PC-9 (cell line): Measurements from ENCODE around the gene BFSP1. TPM values are rescaled to one million over a fixed set of nuclear protein-coding genes. Genes with fewer than 3 reads are reported as not detected.

Experiments used
- BruUV-seq: library from RNA; stranded (reverse); fragments of 400-500 nt; replicated peaks from 2 replicates; lab custom pipeline; 2021; lab: Mats Ljungman, UMichigan
- CTCF ChIA-PET: fragments of 300-600 bp; sonication (Branson Sonifier 250); formaldehyde crosslinking; loops from one replicate; lab custom pipeline; 2022; ENCODE audit warnings: antibody characterized with exemption; lab: Charles Lee
- POLR2A ChIA-PET: fragments of 300-600 bp; sonication (Branson Sonifier 250); formaldehyde crosslinking; loops from one replicate; lab custom pipeline; 2022; ENCODE audit warnings: antibody characterized with exemption; ENCODE audit not compliant: unreplicated experiment; lab: Charles Lee
- DNase-seq, 2 experiments: peaks; one replicate each; pipeline versions ENCODE4 v3.0.0 to v3.0.0-alpha.2; 2015 to 2022; ENCODE audit warnings: mixed read lengths in 1 of 2
- H2AFZ ChIP-seq: fragments of 200-600 bp; sonication (generic); 2 replicates; pipeline ENCODE4 v1.8.1; 2017; ENCODE audit warnings: antibody characterized with exemption
- H3F3A ChIP-seq: fragments of 200-600 bp; sonication (generic); 2 replicates; pipeline ENCODE4 v1.8.1; 2017; ENCODE audit warnings: antibody characterized with exemption, mild to moderate bottlenecking, low read depth; ENCODE audit not compliant: insufficient read depth
- H3K27ac ChIP-seq: fragments of 200-600 bp; sonication (generic); 2 replicates; pipeline ENCODE4 v1.6.1; 2016; ENCODE audit warnings: mixed run types
- H3K27me3 ChIP-seq: fragments of 200-600 bp; sonication (generic); 2 replicates; pipeline ENCODE4 v1.6.1; 2016; ENCODE audit warnings: low read depth, mixed run types; ENCODE audit not compliant: insufficient read depth
- H3K36me3 ChIP-seq: fragments of 200-600 bp; sonication (generic); 2 replicates; pipeline ENCODE4 v1.6.1; 2016; ENCODE audit warnings: low read depth, mixed run types
- H3K4me1 ChIP-seq: fragments of 200-600 bp; sonication (generic); replicated peaks from 2 replicates; pipeline ENCODE4 v1.6.1; 2016; ENCODE audit warnings: mixed run types; ENCODE audit not compliant: insufficient read depth
- H3K4me2 ChIP-seq: fragments of 200-600 bp; sonication (generic); 2 replicates; pipeline ENCODE4 v1.6.1; 2017; ENCODE audit warnings: mixed run types
- H3K4me3 ChIP-seq: fragments of 200-600 bp; sonication (generic); 2 replicates; pipeline ENCODE4 v1.6.1; 2016; ENCODE audit warnings: mixed run types
- H3K79me2 ChIP-seq: fragments of 200-600 bp; sonication (generic); 2 replicates; pipeline ENCODE4 v1.6.1; 2017; ENCODE audit warnings: low read depth, mixed run types
- H3K9me2 ChIP-seq: fragments of 200-600 bp; sonication (generic); 2 replicates; pipeline ENCODE4 v1.8.1; 2017; ENCODE audit warnings: mild to moderate bottlenecking; ENCODE audit not compliant: insufficient read depth
- H3K9me3 ChIP-seq: fragments of 200-600 bp; sonication (generic); 2 replicates; pipeline ENCODE4 v1.8.1; 2016; ENCODE audit warnings: low read depth; ENCODE audit not compliant: insufficient read depth
- H4K20me1 ChIP-seq: fragments of 200-600 bp; sonication (generic); 2 replicates; pipeline ENCODE4 v1.8.1; 2017; ENCODE audit not compliant: insufficient read depth
- EZH2 ChIP-seq: fragments of 200-600 bp; sonication (generic); IDR thresholded peaks from 2 replicates; pipeline ENCODE4 v1.8.0; 2017; ENCODE audit warnings: antibody characterized with exemption, low read depth
- intact Hi-C: fragments of 100-400 bp; cut with micrococcal nuclease; formaldehyde crosslinking; loops from one replicate; pipeline ENCODE4 v1.10.0; 2022; ENCODE audit not compliant: unreplicated experiment
- total RNA-seq: library from RNA; stranded (reverse); gene quantifications from 2 replicates; pipeline ENCODE4 v1.2.3, GENCODE V29; 2021
- TF ChIP-seq, protein P1 (sequence below): fragments of 200-600 bp; sonication (generic); conservative IDR thresholded peaks from 2 replicates; pipeline ENCODE4 v1.6.1; 2017; ENCODE audit warnings: mixed run types, antibody characterized with exemption, mild to moderate bottlenecking, moderate library complexity

BFSP1 gene
- total RNA-seq, 1 experiment from 2014 or later = 13.8 TPM

GRCh38 chr20:17558941-17559304 is 27.7 kb upstream of the BFSP1 start:
- ChIA-PET POLR2A (interaction anchor here (4.5 kb wide), 1 partner anchor 11 kb away, joined by 78 read pairs; the partner anchor contains the start of gene DSTN), CTCF (interaction anchor here (0.6 kb wide), 1 partner anchor 94 kb away, joined by 3 read pairs; no protein-coding TSS in a partner anchor)
- Histone ChIP-seq H3K4me3 (peak overlapping the region; percentile 51; the same call in 1 of the 2 replicates), H2AFZ (no peak overlapping the region), H3K36me3 (no peaks in the 10 kb centered on the region), H3K4me2 (peak overlapping the region; percentile 84), H3K27me3 (no peaks in the 10 kb centered on the region), H3K9me2 (no peaks in the 10 kb centered on the region), H3K27ac (peak overlapping the region; percentile 92), H4K20me1 (no peaks in the 10 kb centered on the region), H3K9me3 (no peaks in the 10 kb centered on the region), H3K4me1 (peaks cover 88% of the 10 kb centered on the region), H3K79me2 (peaks cover 15% of the 10 kb centered on the region; the same call in 1 of the 2 replicates), H3F3A (peaks cover 59% of the 10 kb centered on the region)
- no TSS peak for BruUV-seq
- TF ChIP-seq, protein P1, sequence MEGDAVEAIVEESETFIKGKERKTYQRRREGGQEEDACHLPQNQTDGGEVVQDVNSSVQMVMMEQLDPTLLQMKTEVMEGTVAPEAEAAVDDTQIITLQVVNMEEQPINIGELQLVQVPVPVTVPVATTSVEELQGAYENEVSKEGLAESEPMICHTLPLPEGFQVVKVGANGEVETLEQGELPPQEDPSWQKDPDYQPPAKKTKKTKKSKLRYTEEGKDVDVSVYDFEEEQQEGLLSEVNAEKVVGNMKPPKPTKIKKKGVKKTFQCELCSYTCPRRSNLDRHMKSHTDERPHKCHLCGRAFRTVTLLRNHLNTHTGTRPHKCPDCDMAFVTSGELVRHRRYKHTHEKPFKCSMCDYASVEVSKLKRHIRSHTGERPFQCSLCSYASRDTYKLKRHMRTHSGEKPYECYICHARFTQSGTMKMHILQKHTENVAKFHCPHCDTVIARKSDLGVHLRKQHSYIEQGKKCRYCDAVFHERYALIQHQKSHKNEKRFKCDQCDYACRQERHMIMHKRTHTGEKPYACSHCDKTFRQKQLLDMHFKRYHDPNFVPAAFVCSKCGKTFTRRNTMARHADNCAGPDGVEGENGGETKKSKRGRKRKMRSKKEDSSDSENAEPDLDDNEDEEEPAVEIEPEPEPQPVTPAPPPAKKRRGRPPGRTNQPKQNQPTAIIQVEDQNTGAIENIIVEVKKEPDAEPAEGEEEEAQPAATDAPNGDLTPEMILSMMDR = no peak
- TF ChIP-seq EZH2 = no peak
- intact Hi-C loops = loop anchor here (5.0 to 10.0 kb wide), 3 partner anchors 33 to 286 kb away; partner anchors contain the start of gene RRBP1
- no peak for DNase-seq

DNA sequence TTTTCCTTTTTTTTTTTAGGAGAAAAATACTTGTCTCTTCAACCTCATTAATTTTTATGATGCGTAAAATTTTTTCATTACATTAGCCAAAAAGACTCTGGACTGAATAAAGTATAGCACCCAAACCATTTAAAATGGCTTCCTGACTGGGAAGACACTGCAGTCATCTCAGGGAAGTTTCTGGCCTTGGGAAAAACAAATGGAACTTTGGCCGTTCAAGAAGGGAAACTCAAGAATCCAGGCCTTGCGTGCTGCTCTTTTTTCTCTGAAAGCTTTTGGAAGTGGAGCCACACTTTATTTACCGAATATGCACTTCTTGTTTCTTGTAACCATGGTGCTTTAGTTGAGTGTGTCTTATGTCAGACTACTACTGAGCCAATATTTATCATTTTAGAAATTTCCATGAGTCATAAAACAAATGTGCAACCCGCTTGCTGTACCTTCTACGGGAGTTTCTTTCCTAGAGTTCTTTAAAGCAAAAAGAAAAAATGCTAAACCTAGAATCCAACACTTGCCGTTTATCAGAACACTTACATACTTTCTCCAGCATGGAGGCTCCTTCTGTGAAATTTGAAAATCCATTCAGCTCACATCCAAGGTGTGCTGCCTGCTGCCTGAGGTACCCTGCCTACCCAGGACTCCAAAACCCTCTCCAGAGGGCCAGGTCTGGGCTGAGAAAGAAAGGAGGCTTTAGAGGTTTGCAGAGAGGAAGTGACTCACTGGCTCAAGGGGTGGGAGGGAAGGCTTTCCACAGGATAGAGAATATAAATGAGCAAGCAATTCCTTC is 27.2 kb upstream of the BFSP1 start:
- peak overlapping the region; percentile 51 for H3K4me3 ChIP-seq
- H3F3A ChIP-seq = peaks cover 59% of the 10 kb centered on the region
- no peaks in the 10 kb centered on the region for H3K9me2 ChIP-seq
- H3K36me3 ChIP-seq = no peaks in the 10 kb centered on the region
- peaks cover 82% of the 10 kb centered on the region for H3K4me1 ChIP-seq
- H2AFZ ChIP-seq = no peak overlapping the region
- no peak for TF ChIP-seq EZH2
- TF ChIP-seq, protein P1 = no peak
- peak overlapping the region; percentile 92 for H3K27ac ChIP-seq
- intact Hi-C loops = loop anchor here (5.0 to 10.0 kb wide), 3 partner anchors 34 to 286 kb away; partner anchors contain the start of gene RRBP1
- BruUV-seq = TSS peak; percentile 78
- ChIA-PET CTCF (no interaction called here), POLR2A (interaction anchor here (0.6 to 4.5 kb wide), 3 partner anchors 12 to 950 kb away, joined by 4 to 78 read pairs (median 14); partner anchors contain the start of genes DSTN and SEC23B)
- DNase-seq = peak; percentile 74 to 90
- no peaks in the 10 kb centered on the region for H3K27me3 ChIP-seq
- H4K20me1 ChIP-seq = no peaks in the 10 kb centered on the region
- H3K4me2 ChIP-seq = peak overlapping the region; percentile 84
- H3K9me3 ChIP-seq = no peaks in the 10 kb centered on the region
- H3K79me2 ChIP-seq = peaks cover 17% of the 10 kb centered on the region; the same call in 1 of the 2 replicates

DNA sequence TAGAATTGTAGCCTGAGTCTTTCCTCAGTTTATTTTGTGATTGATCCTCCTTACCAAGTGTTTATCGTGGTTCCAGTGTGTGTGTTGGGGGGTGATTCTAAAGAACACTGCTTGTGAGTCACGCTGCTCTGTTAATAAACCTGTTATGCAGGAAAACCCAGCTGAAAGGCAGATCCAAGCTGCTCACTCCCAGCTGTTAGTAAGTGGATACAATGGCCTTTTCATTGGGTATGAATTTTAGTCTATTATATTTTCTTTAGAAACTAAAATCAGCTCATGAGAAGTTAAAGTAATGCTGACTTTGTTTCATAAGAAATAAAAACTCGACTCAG is 26.5 kb upstream of the BFSP1 start:
- Histone ChIP-seq H3K9me2 (no peaks in the 10 kb centered on the region), H3K4me1 (peaks cover 75% of the 10 kb centered on the region), H3K27me3 (no peaks in the 10 kb centered on the region), H3K27ac (peak overlapping the region; percentile 92), H3K36me3 (no peaks in the 10 kb centered on the region), H3K9me3 (no peaks in the 10 kb centered on the region), H3F3A (peaks cover 54% of the 10 kb centered on the region), H2AFZ (peak overlapping the region; percentile 25; the same call in 1 of the 2 replicates), H3K79me2 (peaks cover 23% of the 10 kb centered on the region; the same call in 1 of the 2 replicates), H3K4me2 (peak overlapping the region; percentile 84), H4K20me1 (no peaks in the 10 kb centered on the region), H3K4me3 (peak overlapping the region; percentile 51; the same call in 1 of the 2 replicates)
- BruUV-seq = no TSS peak
- POLR2A ChIA-PET = interaction anchor here (0.5 to 4.5 kb wide), 5 partner anchors 13 to 950 kb away, joined by 4 to 78 read pairs (median 7); partner anchors contain the start of genes DSTN and SEC23B
- TF ChIP-seq, protein P1 = no peak
- TF ChIP-seq EZH2 = no peak
- intact Hi-C loops = loop anchor here (1.0 to 10.0 kb wide), 6 partner anchors 12 to 287 kb away; partner anchors contain the start of gene RRBP1
- CTCF ChIA-PET = interaction anchor here (0.7 to 1.3 kb wide), 3 partner anchors 12 to 355 kb away, joined by 3 to 4 read pairs (median 3); partner anchors contain the start of gene DSTN
- DNase-seq = peak; percentile 59 to 93
